ENCODE data around the gene EIF2AK2.

The EIF2AK2 gene

GRCh38 chr2:37061776-37062175, 95.0 kb downstream of the EIF2AK2 start:
- H3K4me1 ChIP-seq (ENCODE audit: low read depth, poor library complexity, severe bottlenecking): no peaks in the 10 kb centered on the region
- H3K36me3 ChIP-seq (ENCODE audit: insufficient read depth): 0 out of 2 replicates have a peak, but pooled peaks cover 5% of the 10 kb centered on the region
- H3K9ac ChIP-seq: no peak overlapping the region
- H3K79me2 ChIP-seq (ENCODE audit: insufficient read depth, low read depth): no peaks in the 10 kb centered on the region
- H3K27ac ChIP-seq: no peak overlapping the region
- no peak overlapping the region for H3K4me3 ChIP-seq (IDR thresholded peaks at IDR 0.05; ENCODE audit: insufficient read depth, low read depth, low read length)
- TF ChIP-seq CTCF (conservative IDR thresholded peaks at IDR 0.05; ENCODE audit: low read depth, low read length): no peak
- no peak overlapping the region for H3K4me2 ChIP-seq
- no peaks in the 10 kb centered on the region for H4K20me1 ChIP-seq (ENCODE audit: insufficient read depth)
- no peaks in the 10 kb centered on the region for H3K27me3 ChIP-seq (ENCODE audit: insufficient read depth, low read depth)
- H2AFZ ChIP-seq (ENCODE audit: low read depth): no peak overlapping the region

GRCh38 chr2:37061013-37061711, 95.6 kb downstream of the EIF2AK2 start:
- Histone ChIP-seq H3K4me1 (ENCODE audit: low read depth, poor library complexity, severe bottlenecking) (no peaks in the 10 kb centered on the region), H3K27ac (no peak overlapping the region), H3K9ac (no peak overlapping the region), H3K79me2 (ENCODE audit: insufficient read depth, low read depth) (no peaks in the 10 kb centered on the region), H4K20me1 (ENCODE audit: insufficient read depth) (no peaks in the 10 kb centered on the region), H3K4me2 (no peak overlapping the region), H3K4me3 (IDR thresholded peaks at IDR 0.05; ENCODE audit: insufficient read depth, low read depth, low read length) (no peak overlapping the region), H2AFZ (ENCODE audit: low read depth) (no peak overlapping the region), H3K27me3 (ENCODE audit: insufficient read depth, low read depth) (no peaks in the 10 kb centered on the region), H3K36me3 (ENCODE audit: insufficient read depth) (0 out of 2 replicates have a peak, but pooled peaks cover 5% of the 10 kb centered on the region)
- no peak for TF ChIP-seq CTCF (conservative IDR thresholded peaks at IDR 0.05; ENCODE audit: low read depth, low read length)

GRCh38 chr2:37060446-37060845, 96.3 kb downstream of the EIF2AK2 start:
- no peak for TF ChIP-seq CTCF (conservative IDR thresholded peaks at IDR 0.05; ENCODE audit: low read depth, low read length)
- Histone ChIP-seq H3K9ac (no peak overlapping the region), H3K4me1 (ENCODE audit: low read depth, poor library complexity, severe bottlenecking) (no peaks in the 10 kb centered on the region), H3K27ac (no peak overlapping the region), H3K4me3 (IDR thresholded peaks at IDR 0.05; ENCODE audit: insufficient read depth, low read depth, low read length) (no peak overlapping the region), H2AFZ (ENCODE audit: low read depth) (no peak overlapping the region), H4K20me1 (ENCODE audit: insufficient read depth) (no peaks in the 10 kb centered on the region), H3K27me3 (ENCODE audit: insufficient read depth, low read depth) (no peaks in the 10 kb centered on the region), H3K4me2 (no peak overlapping the region), H3K36me3 (ENCODE audit: insufficient read depth) (0 out of 2 replicates have a peak, but pooled peaks cover 5% of the 10 kb centered on the region), H3K79me2 (ENCODE audit: insufficient read depth, low read depth) (no peaks in the 10 kb centered on the region)

- H3K36me3 ChIP-seq (ENCODE audit: insufficient read depth): 0 out of 2 replicates have a peak, but pooled peaks cover 4% of the 10 kb centered on the region
- H3K27ac ChIP-seq: no peak overlapping the region
- no peaks in the 10 kb centered on the region for H4K20me1 ChIP-seq (ENCODE audit: insufficient read depth)
- H3K4me2 ChIP-seq: no peak overlapping the region
- H3K9ac ChIP-seq: no peak overlapping the region
- no peaks in the 10 kb centered on the region for H3K27me3 ChIP-seq (ENCODE audit: insufficient read depth, low read depth)
- H3K4me3 ChIP-seq (IDR thresholded peaks at IDR 0.05; ENCODE audit: insufficient read depth, low read depth, low read length): no peak overlapping the region
- no peak overlapping the region for H2AFZ ChIP-seq (ENCODE audit: low read depth)
- H3K4me1 ChIP-seq (ENCODE audit: low read depth, poor library complexity, severe bottlenecking): no peaks in the 10 kb centered on the region
- no peaks in the 10 kb centered on the region for H3K79me2 ChIP-seq (ENCODE audit: insufficient read depth, low read depth)
- TF ChIP-seq CTCF (conservative IDR thresholded peaks at IDR 0.05; ENCODE audit: low read depth, low read length): no peak
Measured at GRCh38 chr2:37059841-37060240, 96.9 kb downstream of the EIF2AK2 start.

Data from KMS-11 (cell line).